ENCODE data around the gene NCAM2.

The NCAM2 gene

DNA sequence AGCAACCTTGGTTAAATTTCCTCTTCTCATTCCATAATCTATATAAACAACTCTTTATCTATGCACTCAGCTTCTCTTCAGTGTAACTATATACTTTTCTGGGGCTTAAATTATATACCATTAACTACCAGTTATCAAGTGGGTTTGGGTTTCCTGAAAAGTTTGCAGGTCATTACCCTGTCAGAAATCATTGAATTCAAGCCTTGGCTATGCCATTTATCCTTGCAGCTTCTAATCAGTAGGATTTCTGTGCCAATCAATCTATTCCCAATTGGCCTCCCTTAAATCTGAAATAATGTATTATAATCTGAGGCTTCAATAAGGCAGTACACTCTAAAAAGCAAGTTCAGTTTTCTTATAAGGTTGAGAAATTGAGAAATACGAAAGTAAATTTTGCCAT, 466.5 kb downstream of the NCAM2 start:
- DNase-seq = no peak

DNA sequence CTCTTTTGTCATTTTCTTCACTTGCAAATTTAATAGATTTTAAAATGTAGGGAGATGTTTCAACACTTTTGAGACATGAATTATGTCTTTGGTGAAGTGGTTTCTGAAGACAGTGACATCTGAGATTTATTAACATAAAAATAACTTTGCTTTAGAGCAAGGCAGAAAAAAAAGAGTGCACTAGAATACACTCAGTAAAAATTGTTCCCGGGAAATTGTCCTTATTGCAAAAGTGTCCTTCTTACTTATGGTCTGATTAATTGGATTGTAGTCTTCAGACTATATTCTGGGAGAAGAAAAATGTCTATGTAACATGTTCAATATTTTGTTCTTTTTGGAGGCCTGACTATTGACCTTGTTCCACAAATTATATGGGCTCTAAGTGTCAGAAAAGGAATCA, 468.5 kb downstream of the NCAM2 start:
- DNase-seq = no peak

DNA sequence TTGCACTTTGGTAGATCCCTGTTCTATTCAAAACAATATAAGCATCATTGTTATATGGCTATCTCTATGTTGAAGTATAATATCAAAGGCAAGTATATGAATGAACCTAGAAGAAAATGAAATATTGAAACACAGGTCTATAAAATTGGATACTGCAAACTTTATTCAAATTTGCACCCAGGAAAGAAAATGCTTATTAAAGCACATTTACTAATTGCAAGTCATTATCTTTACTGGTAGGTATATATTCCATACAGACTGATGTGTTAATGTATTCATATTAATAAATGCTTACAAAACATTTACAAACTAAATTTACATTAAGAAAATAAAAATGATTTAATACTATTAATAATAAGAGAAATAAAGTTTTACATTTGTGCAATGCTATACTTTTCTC, 469.8 kb downstream of the NCAM2 start:
- DNase-seq = no peak

DNA sequence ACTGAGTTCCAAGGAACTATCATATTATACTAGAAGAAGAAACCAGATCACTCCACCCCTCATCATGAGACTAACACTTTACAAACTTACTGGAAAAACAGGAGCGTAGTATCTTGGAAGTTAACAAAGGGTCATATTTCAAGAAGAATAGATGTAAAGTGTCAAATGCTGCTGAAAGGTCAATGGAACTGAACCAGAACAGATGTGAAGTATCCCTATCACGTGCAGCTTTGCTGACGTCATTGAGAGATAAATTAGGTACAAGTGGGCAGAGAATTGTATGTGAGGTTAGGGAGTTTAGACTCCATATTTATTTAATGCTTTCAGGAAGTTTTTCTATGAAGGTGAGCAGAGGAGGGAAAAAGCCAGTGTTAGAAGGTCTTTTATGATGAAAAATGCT, 483.0 kb downstream of the NCAM2 start:
- DNase-seq = no peak

DNA sequence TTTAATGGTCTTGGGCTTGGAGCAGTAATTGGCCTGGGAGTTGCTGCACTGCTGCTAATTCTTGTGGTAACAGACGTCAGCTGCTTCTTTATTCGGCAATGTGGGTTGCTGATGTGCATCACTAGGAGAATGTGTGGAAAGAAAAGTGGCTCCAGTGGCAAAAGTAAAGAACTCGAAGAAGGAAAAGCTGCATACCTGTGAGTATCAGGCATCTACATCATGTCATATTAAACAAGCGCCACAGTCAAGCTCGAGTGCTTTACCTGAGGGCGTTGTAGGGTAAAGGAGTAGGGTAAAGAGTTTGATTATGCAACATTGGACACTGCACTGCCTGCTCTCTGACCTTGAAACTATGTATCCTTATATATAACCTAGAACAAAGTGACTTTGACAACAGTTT, 510.6 kb downstream of the NCAM2 start:
- DNase-seq = no peak

DNA sequence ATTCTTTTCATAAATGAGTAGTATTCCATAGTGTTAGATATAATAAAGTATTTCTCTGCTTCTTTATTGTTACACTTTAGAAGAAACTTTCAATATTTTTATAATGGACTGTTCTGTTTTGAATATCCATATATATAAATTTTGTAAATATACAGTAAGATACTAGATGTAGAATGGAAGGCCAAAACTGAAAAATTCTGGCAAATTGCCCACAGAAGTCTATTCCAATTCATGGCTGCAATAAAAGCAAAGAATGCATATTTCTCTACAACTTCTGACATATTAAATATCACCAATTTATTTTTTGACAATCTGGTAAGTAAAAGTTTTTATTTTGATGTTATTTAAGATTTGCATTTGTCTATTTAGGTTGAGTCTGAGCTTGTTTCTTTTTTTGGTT, 532.5 kb downstream of the NCAM2 start:
- no peak for DNase-seq

DNA sequence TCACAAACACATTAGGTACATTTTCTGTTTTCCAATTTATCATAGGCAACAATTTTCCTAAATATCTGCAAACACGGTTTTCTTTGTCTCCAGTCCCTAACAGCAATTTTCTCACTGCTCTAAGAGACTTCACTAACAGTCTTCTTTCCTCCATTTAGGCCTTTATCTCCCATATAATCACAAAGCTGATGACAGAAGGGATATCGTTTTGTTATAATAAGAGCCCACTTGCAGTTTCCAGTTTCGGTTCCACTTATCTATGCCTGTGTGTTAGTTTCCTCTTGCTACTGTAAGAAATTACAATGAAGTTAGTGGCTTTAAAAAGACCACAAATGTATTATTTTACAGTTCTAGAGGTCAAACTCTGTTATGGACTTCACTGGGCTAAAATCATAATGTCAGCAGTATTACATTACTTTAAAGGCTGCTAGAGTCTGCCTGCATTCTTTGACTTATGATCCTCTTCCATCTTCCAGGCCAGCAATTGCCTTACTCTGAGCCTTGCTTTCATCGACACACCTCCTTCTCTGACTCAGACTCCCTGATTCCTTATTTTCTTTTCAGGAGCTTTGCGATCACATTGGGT, 549.3 kb downstream of the NCAM2 start:
- DNase-seq = no peak

DNA sequence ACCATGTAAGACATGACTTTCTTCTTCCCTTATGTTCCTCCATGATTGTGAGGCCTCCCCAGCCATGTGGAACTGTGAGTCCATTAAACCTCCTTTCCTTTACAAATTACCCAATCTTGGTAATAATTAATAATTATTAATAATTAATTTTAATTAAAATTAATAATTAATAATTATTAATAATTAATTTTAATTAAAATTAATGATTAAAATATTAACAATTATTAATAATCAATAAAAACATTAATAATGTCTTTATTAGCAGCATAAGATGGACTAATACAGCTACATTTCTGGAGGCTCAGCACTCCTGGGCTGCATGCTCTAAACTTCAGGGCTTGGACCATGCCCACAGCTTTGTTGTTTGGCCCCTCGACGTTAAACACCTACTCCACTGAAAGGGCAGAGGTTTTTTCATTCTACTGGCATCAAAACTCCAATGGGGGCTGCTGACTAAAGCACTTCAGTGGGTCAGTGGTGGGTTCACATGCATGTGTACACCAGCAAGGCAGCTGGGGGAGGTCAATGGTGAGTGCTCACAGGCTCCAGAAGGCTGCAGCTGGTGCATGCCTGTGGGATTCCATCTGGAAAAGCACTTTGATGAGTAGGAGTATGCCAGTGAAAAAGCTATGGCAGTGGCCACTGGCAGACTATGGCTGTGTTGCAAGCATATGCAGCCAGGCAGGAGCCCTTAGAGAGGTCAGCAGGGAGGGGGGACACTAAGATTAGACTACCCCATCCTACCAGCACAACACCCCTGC, 561.3 kb downstream of the NCAM2 start:
- DNase-seq = no peak

Data from T-helper 9 cell (primary cell).